A549 (cell line): ENCODE data around the gene CA9. TPM values are rescaled to one million over a fixed set of nuclear protein-coding genes. Genes with fewer than 3 reads are reported as not detected.

ENCODE experiments used
- ATAC-seq, 2 experiments: fragments of 200-7000 bp in 1 of 2; fragments of >200 bp in 1 of 2; cut with Nextera tagmentation in 1 of 2; cut with Tn5 transposase in 1 of 2; 3 replicates each; pipeline versions ENCODE4 v1.8.0 to v1.9.1; 2018 to 2020; ENCODE audit warnings: mild to moderate bottlenecking in 1 of 2, moderate library complexity in 1 of 2
- CTCF ChIA-PET: fragments of 300-600 bp; sonication (Branson Sonifier 250); formaldehyde crosslinking; extraction: SDS; loops from one replicate; lab custom pipeline; 2021; ENCODE audit warnings: antibody characterized with exemption, inconsistent platforms; lab: Yijun Ruan, JAX
- POLR2A ChIA-PET: fragments of 350-600 bp; formaldehyde crosslinking; extraction: SDS; loops from one replicate; lab custom pipeline; 2021; ENCODE audit warnings: antibody characterized with exemption, inconsistent platforms; lab: Yijun Ruan, JAX
- DNase-seq, 2 experiments: peaks; one replicate each; pipeline versions ENCODE4 v3.0.0 to v3.0.0-alpha.2; 2011 to 2016; ENCODE audit warnings: low read depth in 1 of 2, low spot score in 1 of 2
- FAIRE-seq: peaks from 2 replicates; lab custom pipeline; 2011; peaks lifted over from hg19 to GRCh38; lab: Jason Lieb, UNC
- H3K27ac ChIP-seq, 2 experiments: fragments of >200 bp; sonication (Bioruptor Twin); formaldehyde crosslinking; 3 replicates each; pipeline ENCODE4 v1.5.1; 2016 to 2017
- H3K4me1 ChIP-seq: fragments of >200 bp; sonication (Bioruptor Twin); formaldehyde crosslinking; 3 replicates; pipeline ENCODE4 v1.6.1; 2016
- H3K4me2 ChIP-seq: fragments of >200 bp; sonication (Bioruptor Twin); formaldehyde crosslinking; 3 replicates; pipeline ENCODE4 v1.6.1; 2016
- H3K4me3 ChIP-seq: fragments of >200 bp; sonication (Bioruptor Twin); formaldehyde crosslinking; 3 replicates; pipeline ENCODE4 v1.5.1; 2016
- H3K9me3 ChIP-seq: fragments of >200 bp; sonication (Bioruptor Twin); formaldehyde crosslinking; 3 replicates; pipeline ENCODE4 v1.6.1; 2016
- BHLHE40 ChIP-seq: IDR thresholded peaks from 2 replicates; pipeline ENCODE4 v1.6.1; 2012; ENCODE audit warnings: low read depth, low read length, inconsistent platforms
- CBX2 ChIP-seq: fragments of 200-600 bp; sonication (generic); IDR thresholded peaks from 2 replicates; pipeline ENCODE4 v1.6.1; 2016; ENCODE audit warnings: low read depth, mild to moderate bottlenecking, borderline replicate concordance
- CEBPB ChIP-seq, 2 experiments: fragments of >200 bp in 1 of 2; sonication (Bioruptor Twin) in 1 of 2; formaldehyde crosslinking in 1 of 2; IDR thresholded peaks; 2 replicates each; pipeline ENCODE4 v1.6.1; 2012 to 2016
- CHD2 ChIP-seq: fragments of 150-350 bp; IDR thresholded peaks from 2 replicates; pipeline ENCODE4 v1.6.1; 2014; ENCODE audit warnings: low read length; ENCODE audit not compliant: partially characterized antibody
- CHD4 ChIP-seq: fragments of 200-600 bp; sonication (generic); IDR thresholded peaks from 2 replicates; pipeline ENCODE4 v1.6.1; 2016; ENCODE audit warnings: antibody characterized with exemption, mild to moderate bottlenecking, borderline replicate concordance
- EHF ChIP-seq: fragments of 250-450 bp; sonication (Bioruptor Pico); IDR thresholded peaks from 2 replicates; pipeline ENCODE4 v1.5.0; 2020; ENCODE audit warnings: mild to moderate bottlenecking
- EP300 ChIP-seq, 2 experiments: fragments of >200 bp; sonication (Bioruptor Twin); formaldehyde crosslinking; IDR thresholded peaks; 2 replicates in 1 of 2; 3 replicates in 1 of 2; pipeline ENCODE4 v1.6.1; 2016 to 2017
- ESRRA ChIP-seq: fragments of 150-350 bp; IDR thresholded peaks from 2 replicates; pipeline ENCODE4 v1.6.1; 2014; ENCODE audit warnings: mild to moderate bottlenecking, low read length, borderline replicate concordance
- FOSB ChIP-seq: fragments of 250-450 bp; sonication (Bioruptor Pico); IDR thresholded peaks from 2 replicates; pipeline ENCODE4 v1.5.0; 2020; ENCODE audit warnings: mild to moderate bottlenecking, moderate library complexity
- FOXS1 ChIP-seq: fragments of 250-450 bp; sonication (Bioruptor Pico); IDR thresholded peaks from 2 replicates; pipeline ENCODE4 v1.5.0; 2020; ENCODE audit warnings: mild to moderate bottlenecking, moderate library complexity
- GATA3 ChIP-seq: IDR thresholded peaks from 2 replicates; pipeline ENCODE4 v1.6.1; 2012; ENCODE audit warnings: borderline replicate concordance
- HEYL ChIP-seq: fragments of 250-450 bp; sonication (Bioruptor Pico); IDR thresholded peaks from 2 replicates; pipeline ENCODE4 v1.8.0; 2021; ENCODE audit warnings: mild to moderate bottlenecking, moderate library complexity
- KDM5A ChIP-seq: fragments of 200-600 bp; sonication (generic); IDR thresholded peaks from 2 replicates; pipeline ENCODE4 v1.6.1; 2016; ENCODE audit warnings: antibody characterized with exemption, mild to moderate bottlenecking
- NPAS2 ChIP-seq: fragments of 250-450 bp; sonication (Bioruptor Pico); IDR thresholded peaks from 2 replicates; pipeline ENCODE4 v1.8.0; 2022; ENCODE audit warnings: mild to moderate bottlenecking, moderate library complexity, borderline replicate concordance
- PHF8 ChIP-seq: fragments of 200-600 bp; sonication (generic); IDR thresholded peaks from 2 replicates; pipeline ENCODE4 v1.6.1; 2016; ENCODE audit warnings: low read depth, mild to moderate bottlenecking, antibody characterized with exemption, moderate library complexity, borderline replicate concordance
- RAD21 ChIP-seq, 2 experiments: fragments of >200 bp in 1 of 2; sonication (Bioruptor Twin) in 1 of 2; formaldehyde crosslinking in 1 of 2; IDR thresholded peaks in 1 of 2; conservative IDR thresholded peaks in 1 of 2; 2 replicates in 1 of 2; 3 replicates in 1 of 2; pipeline ENCODE4 v1.6.1; 2012 to 2018; ENCODE audit warnings: inconsistent platforms in 1 of 2
- RARB ChIP-seq: fragments of 250-450 bp; sonication (Bioruptor Pico); IDR thresholded peaks from 2 replicates; pipeline ENCODE4 v1.8.0; 2021; ENCODE audit warnings: mild to moderate bottlenecking, moderate library complexity
- SREBF2 ChIP-seq: fragments of 450-650 bp; IDR thresholded peaks from 2 replicates; pipeline ENCODE4 v1.6.1; 2014; ENCODE audit warnings: mild to moderate bottlenecking, moderate library complexity
- TFCP2L1 ChIP-seq: fragments of 250-450 bp; sonication (Bioruptor Pico); IDR thresholded peaks from 2 replicates; pipeline ENCODE4 v1.5.0; 2021; ENCODE audit warnings: mild to moderate bottlenecking
- ZSCAN20 ChIP-seq: fragments of 250-450 bp; sonication (Bioruptor Pico); IDR thresholded peaks from 2 replicates; pipeline ENCODE4 v1.8.0; 2022; ENCODE audit warnings: mild to moderate bottlenecking, moderate library complexity
- WGBS: methylation state at CpG from one replicate; pipeline ENCODE4 v1.1.6; 2017; ENCODE audit errors: missing lambda C conversion rate; 5-methylcytosine and 5-hydroxymethylcytosine counted together
- polyA plus RNA-seq, 4 experiments: library from polyadenylated mRNA; depleted of rRNA in 3 of 4; stranded (reverse); fragments of >200 nt; fragmentation: RNase III in 1 of 4; extraction: RNeasy Plus Mini Kit Qiagen cat#74134 plus additional on column Dnase treatment in 1 of 4; gene quantifications; 2 replicates in 3 of 4; 3 replicates in 1 of 4; pipeline ENCODE4 v1.2.3, GENCODE V29; 2011 to 2017
- TF ChIP-seq, protein P1 (sequence below): IDR thresholded peaks from 2 replicates; pipeline ENCODE4 v1.6.1; 2012
- TF ChIP-seq, protein P2 (sequence below): fragments of 150-350 bp; IDR thresholded peaks from 2 replicates; pipeline ENCODE4 v1.6.1; 2014; ENCODE audit warnings: low read depth, mild to moderate bottlenecking, low read length
- TF ChIP-seq, protein P3 (sequence below): IDR thresholded peaks from 2 replicates; pipeline ENCODE4 v1.6.1; 2012

CA9 gene
- polyA plus RNA-seq, 2 of the 4 experiments (the other 2 are of a cell fraction): 4.5 to 16.3 TPM

DNA sequence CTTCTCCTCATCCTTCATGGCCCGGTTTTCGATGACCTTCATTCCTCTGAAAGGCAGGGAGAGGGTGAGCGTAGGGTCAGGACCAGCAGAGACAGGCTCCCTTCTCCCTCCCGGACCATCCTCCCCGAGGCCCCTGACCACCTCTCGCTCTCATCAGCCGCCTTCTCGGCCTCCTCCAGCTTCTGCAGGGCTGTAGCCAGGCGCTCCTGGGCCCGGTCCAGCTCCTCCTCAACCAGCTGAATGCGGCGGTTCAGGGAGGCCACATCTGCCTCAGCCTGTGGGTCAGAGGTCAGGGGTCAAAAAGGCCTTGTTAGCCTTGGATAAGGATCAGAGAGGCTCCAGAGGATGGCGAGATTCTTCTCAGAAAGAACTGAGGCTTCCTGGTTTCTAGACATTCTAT lies 11.8 kb downstream of the CA9 start:
- TF ChIP-seq CBX2: no peak
- TF ChIP-seq CHD2: no peak
- no peak for TF ChIP-seq CHD4
- no peak for TF ChIP-seq GATA3
- TF ChIP-seq CEBPB (IDR thresholded peaks at IDR 0.05): no peak
- no peak for TF ChIP-seq TFCP2L1 (CRISPR knock-in tag)
- no peak for TF ChIP-seq FOSB
- TF ChIP-seq ESRRA: no peak
- TF ChIP-seq NPAS2 (CRISPR knock-in tag): no peak
- TF ChIP-seq, protein P1, sequence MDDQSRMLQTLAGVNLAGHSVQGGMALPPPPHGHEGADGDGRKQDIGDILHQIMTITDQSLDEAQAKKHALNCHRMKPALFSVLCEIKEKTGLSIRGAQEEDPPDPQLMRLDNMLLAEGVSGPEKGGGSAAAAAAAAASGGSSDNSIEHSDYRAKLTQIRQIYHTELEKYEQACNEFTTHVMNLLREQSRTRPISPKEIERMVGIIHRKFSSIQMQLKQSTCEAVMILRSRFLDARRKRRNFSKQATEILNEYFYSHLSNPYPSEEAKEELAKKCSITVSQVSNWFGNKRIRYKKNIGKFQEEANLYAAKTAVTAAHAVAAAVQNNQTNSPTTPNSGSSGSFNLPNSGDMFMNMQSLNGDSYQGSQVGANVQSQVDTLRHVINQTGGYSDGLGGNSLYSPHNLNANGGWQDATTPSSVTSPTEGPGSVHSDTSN: no peak
- no peak for TF ChIP-seq PHF8
- POLR2A ChIA-PET: interaction anchor here (1.1 kb wide), 1 partner anchor 11 kb away, joined by 3 read pairs; no protein-coding TSS in a partner anchor
- WGBS: 95% methylated on average over 13 of the region's 13 CpGs
- CTCF ChIA-PET: interaction anchor here (2.3 to 18.3 kb wide), 5 partner anchors 11 to 71 kb away, joined by 9 to 498 read pairs (median 20); partner anchors contain the start of genes ARHGEF39, CA9, CCDC107 and RMRP
- H3K9me3 ChIP-seq: no peaks in the 10 kb centered on the region
- H3K27ac ChIP-seq: peak overlapping the region in 1 of 2 experiments; percentile 19; a peak in 1 of 6 replicates
- no peak for FAIRE-seq
- H3K4me1 ChIP-seq: peaks cover 47% of the 10 kb centered on the region
- ATAC-seq: no peak
- DNase-seq: no peak
- no peak overlapping the region for H3K4me3 ChIP-seq
- H3K4me2 ChIP-seq: no peak overlapping the region

DNA sequence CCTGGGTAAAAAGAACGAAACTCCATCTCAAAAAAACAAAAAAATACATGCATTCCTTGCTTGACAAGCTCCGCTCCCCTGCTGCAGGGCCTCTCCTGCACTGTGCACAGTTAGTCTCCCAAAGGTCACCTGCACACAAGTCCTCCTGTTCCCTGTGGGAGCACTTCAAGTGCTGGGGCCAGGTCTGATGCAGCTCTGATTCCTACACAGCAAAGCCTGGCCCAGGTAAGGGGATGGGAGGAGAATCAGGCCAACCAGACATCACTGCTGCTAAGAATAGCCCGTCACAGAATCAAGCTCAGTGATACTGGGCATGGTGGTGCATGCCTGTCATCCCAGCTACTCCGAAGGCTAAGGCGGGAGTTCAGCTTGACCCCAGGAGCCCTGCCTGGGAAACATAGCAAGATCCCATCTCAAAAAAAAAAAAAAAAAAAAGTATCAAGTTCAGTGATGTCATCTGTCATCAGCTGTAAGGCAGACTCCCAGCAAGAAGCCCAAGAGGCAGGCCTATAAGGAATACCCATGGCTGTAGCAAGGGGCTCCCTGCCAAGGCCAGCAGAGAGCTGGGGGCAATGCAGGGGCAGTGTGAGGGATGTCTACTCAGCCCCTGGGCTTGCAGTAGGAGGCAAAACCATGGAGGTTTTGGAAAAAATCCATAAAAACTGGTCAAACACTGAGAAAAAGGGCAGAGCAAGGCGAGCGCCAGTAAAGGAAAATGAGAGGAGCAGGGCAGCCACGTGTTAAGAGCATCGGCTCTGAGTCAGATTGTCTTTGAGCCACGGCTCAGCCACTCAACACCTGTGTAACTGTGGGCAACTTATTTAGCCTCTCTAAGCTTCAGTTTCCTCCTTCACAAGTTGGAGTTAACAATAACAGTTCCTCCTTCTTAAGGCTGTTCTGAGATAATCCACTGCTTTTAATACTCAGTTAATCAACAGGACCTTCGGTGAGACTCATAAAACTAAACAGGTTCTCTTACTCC lies 12.8 kb downstream of the CA9 start:
- no peak for DNase-seq
- FAIRE-seq: no peak
- peak overlapping the region in 1 of 2 experiments; percentile 93; a peak in 1 of 6 replicates for H3K27ac ChIP-seq
- POLR2A ChIA-PET: interaction anchor here (0.7 to 1.1 kb wide), 3 partner anchors 10 to 46 kb away, joined by 3 to 4 read pairs (median 3); partner anchors contain the start of genes CCDC107, CREB3, RMRP and TLN1
- ATAC-seq: no peak
- WGBS: 84% methylated on average over 11 of the region's 11 CpGs
- H3K9me3 ChIP-seq: no peaks in the 10 kb centered on the region
- TF ChIP-seq KDM5A (no peak), RARB (CRISPR knock-in tag) (no peak), EP300 (IDR thresholded peaks at IDR 0.05) (no peak), FOXS1 (no peak), EHF (CRISPR knock-in tag) (no peak), ZSCAN20 (CRISPR knock-in tag) (no peak)
- TF ChIP-seq, protein P2, sequence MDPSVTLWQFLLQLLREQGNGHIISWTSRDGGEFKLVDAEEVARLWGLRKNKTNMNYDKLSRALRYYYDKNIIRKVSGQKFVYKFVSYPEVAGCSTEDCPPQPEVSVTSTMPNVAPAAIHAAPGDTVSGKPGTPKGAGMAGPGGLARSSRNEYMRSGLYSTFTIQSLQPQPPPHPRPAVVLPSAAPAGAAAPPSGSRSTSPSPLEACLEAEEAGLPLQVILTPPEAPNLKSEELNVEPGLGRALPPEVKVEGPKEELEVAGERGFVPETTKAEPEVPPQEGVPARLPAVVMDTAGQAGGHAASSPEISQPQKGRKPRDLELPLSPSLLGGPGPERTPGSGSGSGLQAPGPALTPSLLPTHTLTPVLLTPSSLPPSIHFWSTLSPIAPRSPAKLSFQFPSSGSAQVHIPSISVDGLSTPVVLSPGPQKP: no peak
- TF ChIP-seq, all 56 proteins: peak for 0
- CTCF ChIA-PET: interaction anchor here (0.9 to 18.3 kb wide), 5 partner anchors 10 to 70 kb away, joined by 4 to 498 read pairs (median 20); partner anchors contain the start of genes ARHGEF39, CA9, CCDC107 and RMRP
- peak overlapping the region; percentile 79 for H3K4me2 ChIP-seq
- no peak overlapping the region for H3K4me3 ChIP-seq
- H3K4me1 ChIP-seq: peaks cover 48% of the 10 kb centered on the region

DNA sequence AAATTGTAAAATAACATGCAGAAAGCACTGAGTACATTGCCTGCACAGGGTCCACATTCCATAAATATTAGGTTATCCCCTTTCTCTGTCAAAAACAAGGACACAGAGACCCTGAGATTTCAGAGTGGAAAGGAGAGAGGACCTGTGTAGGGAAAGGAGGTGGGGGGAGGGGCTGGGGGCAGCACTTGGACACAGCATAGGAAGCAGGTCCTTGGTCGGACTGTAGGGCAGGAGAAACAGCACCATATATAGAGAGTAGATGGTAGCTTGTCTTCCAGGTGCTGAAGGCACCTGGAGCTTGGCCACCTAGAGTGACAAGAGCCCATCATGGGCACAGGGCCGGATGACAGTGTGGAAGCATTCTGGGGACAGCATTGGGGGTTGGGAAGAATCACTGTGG lies 13.6 kb downstream of the CA9 start:
- DNase-seq (peak in 1 of 2 experiments; percentile 43), FAIRE-seq (no peak)
- 83% methylated on average over 2 of the region's 2 CpGs for WGBS
- Histone ChIP-seq H3K4me2 (peak overlapping the region; percentile 79), H3K4me3 (peak overlapping the region; percentile 87; the same call in 1 of the 3 replicates)
- ChIA-PET CTCF (interaction anchor here (2.8 to 32.5 kb wide), 4 partner anchors 9 to 69 kb away, joined by 12 to 758 read pairs (median 285); partner anchors contain the start of genes ARHGEF39, CA9, CCDC107 and CREB3), POLR2A (interaction anchor here (1.1 to 1.7 kb wide), 2 partner anchors 22 to 45 kb away, joined by 3 to 4 read pairs; partner anchors contain the start of genes ARHGEF39, CREB3 and TLN1)
- TF ChIP-seq ZSCAN20 (CRISPR knock-in tag): no peak
- no peak for TF ChIP-seq BHLHE40
- no peak for TF ChIP-seq TFCP2L1 (CRISPR knock-in tag)
- no peak for TF ChIP-seq FOSB
- TF ChIP-seq RAD21 (conservative IDR thresholded peaks at IDR 0.05 in 1 of 2, IDR thresholded peaks at IDR 0.05 in 1 of 2): no peak
- no peak for TF ChIP-seq HEYL (CRISPR knock-in tag)
- TF ChIP-seq, protein P3, sequence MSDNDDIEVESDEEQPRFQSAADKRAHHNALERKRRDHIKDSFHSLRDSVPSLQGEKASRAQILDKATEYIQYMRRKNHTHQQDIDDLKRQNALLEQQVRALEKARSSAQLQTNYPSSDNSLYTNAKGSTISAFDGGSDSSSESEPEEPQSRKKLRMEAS: no peak
- TF ChIP-seq SREBF2: no peak
- TF ChIP-seq, all 56 proteins: peak for 0
- peaks cover 44% of the 10 kb centered on the region for H3K4me1 ChIP-seq
- peak overlapping the region in 1 of 2 experiments; percentile 93; a peak in 3 of 6 replicates for H3K27ac ChIP-seq
- no peaks in the 10 kb centered on the region for H3K9me3 ChIP-seq
- no peak for ATAC-seq
